ENCODE data around the gene OR52H1. TPM values are rescaled to one million over a fixed set of nuclear protein-coding genes. Genes with fewer than 3 reads are reported as not detected.

OR52H1 gene
- total and polyA plus RNA-seq, 2 of the 8 experiments (the other 6 are each of a cell fraction or from before 2014, with no cell fraction given) = 0.09 TPM; not detected in 1

DNA sequence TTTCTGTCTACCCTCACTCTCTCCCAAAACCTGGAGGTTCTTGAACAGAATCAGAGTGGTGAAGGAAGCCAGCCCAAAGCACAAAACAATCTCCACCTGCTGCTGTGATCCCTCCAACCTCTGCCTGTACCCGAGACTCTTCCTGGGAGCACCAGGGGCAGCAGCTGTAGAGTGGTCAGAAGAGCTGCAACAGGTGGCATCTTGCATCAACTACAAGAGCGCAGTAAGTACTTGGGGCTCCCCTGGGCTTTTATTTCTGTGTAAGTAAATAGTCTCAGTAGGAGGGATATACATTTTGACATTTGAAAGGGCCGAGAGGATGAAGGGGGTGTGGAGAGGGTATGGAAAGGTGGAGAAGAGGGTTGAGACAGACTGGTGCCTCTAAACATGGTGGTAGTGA lies 23.6 kb downstream of the OR52H1 start:
- Histone ChIP-seq H4K8ac (ENCODE audit: extremely low read depth, insufficient read depth, low read length) (no peak overlapping the region), H3K79me1 (ENCODE audit: low read depth, low read length) (no peaks in the 10 kb centered on the region), H3K14ac (ENCODE audit: insufficient read length) (no peak overlapping the region), H2BK120ac (replicated peaks; ENCODE audit: low read depth, low read length) (no peak overlapping the region), H3K9ac (replicated peaks in 1 of 4; ENCODE audit: extremely low read depth in 1 of 4, low read depth in 3 of 4, low read length in 3 of 4) (no peak overlapping the region), H3K56ac (replicated peaks; ENCODE audit: insufficient read length, low read depth, low read length) (no peak overlapping the region), H4K5ac (ENCODE audit: insufficient read length, low read depth, low read length) (no peak overlapping the region), H3K27me3 (replicated peaks in 1 of 4; ENCODE audit: control insufficient read depth in 3 of 4, extremely low read depth in 1 of 4, insufficient read depth in 3 of 4, low read length in 3 of 4) (no peaks in the 10 kb centered on the region; a peak in 1 of 7 replicates), H2AFZ (ENCODE audit: low read length) (no peak overlapping the region), H2BK5ac (ENCODE audit: low read depth, low read length) (no peak overlapping the region), H3K23ac (ENCODE audit: insufficient read length) (no peak overlapping the region), H3K36me3 (ENCODE audit: control insufficient read depth in 2 of 4, insufficient read depth in 4 of 4, low read length in 3 of 4) (no peaks in the 10 kb centered on the region), H3K23me2 (ENCODE audit: low read depth, low read length) (no peaks in the 10 kb centered on the region), H3K4me1 (replicated peaks in 1 of 4; ENCODE audit: control insufficient read depth in 3 of 4, insufficient read depth in 4 of 4, low read length in 3 of 4) (peaks cover 0 to 3% (median 0%) of the 10 kb centered on the region in 4 experiments; a peak in 1 of 7 replicates), H4K91ac (replicated peaks; ENCODE audit: insufficient read length, low read length) (no peak overlapping the region), H3K18ac (ENCODE audit: extremely low read depth, low read length) (no peak overlapping the region), H2AK5ac (ENCODE audit: low read depth, low read length) (no peak overlapping the region), H2BK15ac (ENCODE audit: low read length) (no peak overlapping the region), H3K27ac (ENCODE audit: low read depth, low read length) (no peak overlapping the region), H3K4me3 (ENCODE audit: extremely low read depth in 1 of 4, insufficient read depth in 2 of 4, low read depth in 3 of 4, low read length in 4 of 4) (no peak overlapping the region), H3K4ac (replicated peaks; ENCODE audit: insufficient read length, low read depth, low read length) (no peak overlapping the region), H3K79me2 (ENCODE audit: control insufficient read depth in 1 of 2, insufficient read depth in 2 of 2, low read length in 2 of 2) (no peaks in the 10 kb centered on the region), H3K4me2 (ENCODE audit: insufficient read depth in 1 of 2, low read depth in 2 of 2, low read length in 2 of 2) (no peak overlapping the region), H2BK20ac (ENCODE audit: low read length) (no peak overlapping the region), H4K20me1 (replicated peaks in 1 of 2; ENCODE audit: control insufficient read depth in 1 of 2, insufficient read depth in 2 of 2, low read length in 2 of 2) (no peaks in the 10 kb centered on the region), H3K9me3 (ENCODE audit: insufficient read depth in 2 of 2, low read depth in 1 of 2, low read length in 1 of 2) (no peaks in the 10 kb centered on the region), H2BK12ac (ENCODE audit: low read depth, low read length) (no peak overlapping the region)
- ChIA-PET CTCF (ENCODE audit: partially characterized antibody) (no interaction called here), POLR2A (ENCODE audit: partially characterized antibody) (no interaction called here)
- WGBS, 2 experiments (ENCODE audit: extremely low coverage in 1 of 2, insufficient coverage in 1 of 2, insufficient read length in 1 of 2, insufficient replicate concordance in 2 of 2, low coverage in 1 of 2, low lambda C conversion rate in 2 of 2, missing lambda C conversion rate in 1 of 2) = 73% methylated on average over 3 of the region's 3 CpGs; no CpG with 5 or more reads in 1 of the 2 experiments
- DNase-seq (ENCODE audit: low read depth in 1 of 2, low spot score in 2 of 2) = no peak
- FAIRE-seq = no peak
- TF ChIP-seq, protein P1, sequence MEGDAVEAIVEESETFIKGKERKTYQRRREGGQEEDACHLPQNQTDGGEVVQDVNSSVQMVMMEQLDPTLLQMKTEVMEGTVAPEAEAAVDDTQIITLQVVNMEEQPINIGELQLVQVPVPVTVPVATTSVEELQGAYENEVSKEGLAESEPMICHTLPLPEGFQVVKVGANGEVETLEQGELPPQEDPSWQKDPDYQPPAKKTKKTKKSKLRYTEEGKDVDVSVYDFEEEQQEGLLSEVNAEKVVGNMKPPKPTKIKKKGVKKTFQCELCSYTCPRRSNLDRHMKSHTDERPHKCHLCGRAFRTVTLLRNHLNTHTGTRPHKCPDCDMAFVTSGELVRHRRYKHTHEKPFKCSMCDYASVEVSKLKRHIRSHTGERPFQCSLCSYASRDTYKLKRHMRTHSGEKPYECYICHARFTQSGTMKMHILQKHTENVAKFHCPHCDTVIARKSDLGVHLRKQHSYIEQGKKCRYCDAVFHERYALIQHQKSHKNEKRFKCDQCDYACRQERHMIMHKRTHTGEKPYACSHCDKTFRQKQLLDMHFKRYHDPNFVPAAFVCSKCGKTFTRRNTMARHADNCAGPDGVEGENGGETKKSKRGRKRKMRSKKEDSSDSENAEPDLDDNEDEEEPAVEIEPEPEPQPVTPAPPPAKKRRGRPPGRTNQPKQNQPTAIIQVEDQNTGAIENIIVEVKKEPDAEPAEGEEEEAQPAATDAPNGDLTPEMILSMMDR (IDR thresholded peaks at IDR 0.05; ENCODE audit: control extremely low read depth in 1 of 3, insufficient read depth in 1 of 3, low read depth in 1 of 3, low read length in 3 of 3) = no peak
- TF ChIP-seq NRF1 (IDR thresholded peaks at IDR 0.05; ENCODE audit: low read depth, low read length) (no peak), RFX5 (IDR thresholded peaks at IDR 0.05; ENCODE audit: borderline replicate concordance, low read depth, low read length) (no peak), JUN (IDR thresholded peaks at IDR 0.05; ENCODE audit: low read depth, low read length) (no peak), YY1 (IDR thresholded peaks at IDR 0.05; ENCODE audit: low read depth, low read length) (no peak), CREB1 (IDR thresholded peaks at IDR 0.05) (no peak), TBP (IDR thresholded peaks at IDR 0.05; ENCODE audit: low read depth, low read length) (no peak), KDM4A (IDR thresholded peaks at IDR 0.05; ENCODE audit: low read depth, low read length, severe bottlenecking) (no peak), TAF7 (optimal IDR thresholded peaks at IDR 0.05; ENCODE audit: borderline replicate concordance, low read depth, low read length) (no peak), RXRA (IDR thresholded peaks at IDR 0.05; ENCODE audit: insufficient read depth, low read depth, low read length) (no peak), BRCA1 (IDR thresholded peaks at IDR 0.05; ENCODE audit: low read depth, low read length) (no peak)
- TF ChIP-seq, protein P2, sequence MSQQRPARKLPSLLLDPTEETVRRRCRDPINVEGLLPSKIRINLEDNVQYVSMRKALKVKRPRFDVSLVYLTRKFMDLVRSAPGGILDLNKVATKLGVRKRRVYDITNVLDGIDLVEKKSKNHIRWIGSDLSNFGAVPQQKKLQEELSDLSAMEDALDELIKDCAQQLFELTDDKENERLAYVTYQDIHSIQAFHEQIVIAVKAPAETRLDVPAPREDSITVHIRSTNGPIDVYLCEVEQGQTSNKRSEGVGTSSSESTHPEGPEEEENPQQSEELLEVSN (IDR thresholded peaks at IDR 0.05) = no peak

All from H1 (cell line).